Measurements from ENCODE around the gene KRT71. TPM values are rescaled to one million over a fixed set of nuclear protein-coding genes. Genes with fewer than 3 reads are reported as not detected.

Gene KRT71
- total RNA-seq, 1 experiment from 2014 or later = not detected

DNA sequence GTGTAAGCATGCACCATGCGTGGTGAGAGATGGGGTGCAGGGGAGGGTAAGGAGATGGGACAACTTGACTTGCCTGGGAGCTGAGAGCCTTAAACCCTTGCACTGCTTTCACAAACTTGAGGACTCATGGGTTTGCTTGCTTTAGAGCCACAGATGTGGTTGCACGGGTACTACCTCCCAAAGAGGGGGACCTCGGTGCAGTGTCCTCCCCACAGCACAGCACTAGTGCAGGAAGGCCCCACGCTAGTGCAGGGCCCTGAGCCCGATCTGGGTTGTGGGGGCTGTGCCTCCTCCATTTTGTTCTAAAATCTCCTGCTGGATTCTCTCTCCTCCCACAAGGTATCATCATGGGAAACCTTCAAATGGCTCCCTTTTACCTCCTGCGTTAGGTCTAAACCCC lies 37.1 kb upstream of the KRT71 start:
- H3K27me3 ChIP-seq (ENCODE audit: control insufficient read depth, insufficient read depth, low read length) = no peaks in the 10 kb centered on the region; the same call in 1 of the 2 replicates
- H3K27ac ChIP-seq (ENCODE audit: low read length) = no peak overlapping the region
- DNase-seq (ENCODE audit: low read depth, low spot score) (no peak), ATAC-seq (no peak)
- ChIA-PET POLR2A (no interaction called here), CTCF (interaction anchor here (1.2 kb wide), 1 partner anchor 288 kb away, joined by 3 read pairs; no protein-coding TSS in a partner anchor)
- BruUV-seq (replicated peaks) = no TSS peak
- no peaks in the 10 kb centered on the region for H3K36me3 ChIP-seq (ENCODE audit: control insufficient read depth, insufficient read depth, low read length)
- H3K4me3 ChIP-seq (ENCODE audit: low read depth in 2 of 2, low read length in 2 of 2) = no peak overlapping the region
- intact Hi-C loops (cut with micrococcal nuclease; ENCODE audit: unreplicated experiment) (no loop called here), in situ Hi-C loops (cut with HindIII; ENCODE audit: low pct_unique_long_range_greater_than_20kb, low sequenced_read_pairs) (no loop called here)
- no peaks in the 10 kb centered on the region for H3K9me3 ChIP-seq (ENCODE audit: control insufficient read depth, insufficient read depth, low read depth, low read length)
- TF ChIP-seq SIN3A (IDR thresholded peaks at IDR 0.05; ENCODE audit: borderline replicate concordance, insufficient read depth, low read depth, low read length) (no peak), TCF7L2 (IDR thresholded peaks at IDR 0.05; ENCODE audit: low read depth, low read length) (no peak), POLR2AphosphoS5 (IDR thresholded peaks at IDR 0.05; ENCODE audit: low read depth, low read length) (no peak)
- TF ChIP-seq, protein P1, sequence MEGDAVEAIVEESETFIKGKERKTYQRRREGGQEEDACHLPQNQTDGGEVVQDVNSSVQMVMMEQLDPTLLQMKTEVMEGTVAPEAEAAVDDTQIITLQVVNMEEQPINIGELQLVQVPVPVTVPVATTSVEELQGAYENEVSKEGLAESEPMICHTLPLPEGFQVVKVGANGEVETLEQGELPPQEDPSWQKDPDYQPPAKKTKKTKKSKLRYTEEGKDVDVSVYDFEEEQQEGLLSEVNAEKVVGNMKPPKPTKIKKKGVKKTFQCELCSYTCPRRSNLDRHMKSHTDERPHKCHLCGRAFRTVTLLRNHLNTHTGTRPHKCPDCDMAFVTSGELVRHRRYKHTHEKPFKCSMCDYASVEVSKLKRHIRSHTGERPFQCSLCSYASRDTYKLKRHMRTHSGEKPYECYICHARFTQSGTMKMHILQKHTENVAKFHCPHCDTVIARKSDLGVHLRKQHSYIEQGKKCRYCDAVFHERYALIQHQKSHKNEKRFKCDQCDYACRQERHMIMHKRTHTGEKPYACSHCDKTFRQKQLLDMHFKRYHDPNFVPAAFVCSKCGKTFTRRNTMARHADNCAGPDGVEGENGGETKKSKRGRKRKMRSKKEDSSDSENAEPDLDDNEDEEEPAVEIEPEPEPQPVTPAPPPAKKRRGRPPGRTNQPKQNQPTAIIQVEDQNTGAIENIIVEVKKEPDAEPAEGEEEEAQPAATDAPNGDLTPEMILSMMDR (IDR thresholded peaks at IDR 0.05) = no peak
- TF ChIP-seq, protein P2, sequence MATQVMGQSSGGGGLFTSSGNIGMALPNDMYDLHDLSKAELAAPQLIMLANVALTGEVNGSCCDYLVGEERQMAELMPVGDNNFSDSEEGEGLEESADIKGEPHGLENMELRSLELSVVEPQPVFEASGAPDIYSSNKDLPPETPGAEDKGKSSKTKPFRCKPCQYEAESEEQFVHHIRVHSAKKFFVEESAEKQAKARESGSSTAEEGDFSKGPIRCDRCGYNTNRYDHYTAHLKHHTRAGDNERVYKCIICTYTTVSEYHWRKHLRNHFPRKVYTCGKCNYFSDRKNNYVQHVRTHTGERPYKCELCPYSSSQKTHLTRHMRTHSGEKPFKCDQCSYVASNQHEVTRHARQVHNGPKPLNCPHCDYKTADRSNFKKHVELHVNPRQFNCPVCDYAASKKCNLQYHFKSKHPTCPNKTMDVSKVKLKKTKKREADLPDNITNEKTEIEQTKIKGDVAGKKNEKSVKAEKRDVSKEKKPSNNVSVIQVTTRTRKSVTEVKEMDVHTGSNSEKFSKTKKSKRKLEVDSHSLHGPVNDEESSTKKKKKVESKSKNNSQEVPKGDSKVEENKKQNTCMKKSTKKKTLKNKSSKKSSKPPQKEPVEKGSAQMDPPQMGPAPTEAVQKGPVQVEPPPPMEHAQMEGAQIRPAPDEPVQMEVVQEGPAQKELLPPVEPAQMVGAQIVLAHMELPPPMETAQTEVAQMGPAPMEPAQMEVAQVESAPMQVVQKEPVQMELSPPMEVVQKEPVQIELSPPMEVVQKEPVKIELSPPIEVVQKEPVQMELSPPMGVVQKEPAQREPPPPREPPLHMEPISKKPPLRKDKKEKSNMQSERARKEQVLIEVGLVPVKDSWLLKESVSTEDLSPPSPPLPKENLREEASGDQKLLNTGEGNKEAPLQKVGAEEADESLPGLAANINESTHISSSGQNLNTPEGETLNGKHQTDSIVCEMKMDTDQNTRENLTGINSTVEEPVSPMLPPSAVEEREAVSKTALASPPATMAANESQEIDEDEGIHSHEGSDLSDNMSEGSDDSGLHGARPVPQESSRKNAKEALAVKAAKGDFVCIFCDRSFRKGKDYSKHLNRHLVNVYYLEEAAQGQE (IDR thresholded peaks at IDR 0.05; ENCODE audit: insufficient read depth in 1 of 2, low read depth in 2 of 2, low read length in 1 of 2) = no peak
- no peaks in the 10 kb centered on the region for H3K4me1 ChIP-seq (ENCODE audit: control insufficient read depth, insufficient read depth, low read length)

DNA sequence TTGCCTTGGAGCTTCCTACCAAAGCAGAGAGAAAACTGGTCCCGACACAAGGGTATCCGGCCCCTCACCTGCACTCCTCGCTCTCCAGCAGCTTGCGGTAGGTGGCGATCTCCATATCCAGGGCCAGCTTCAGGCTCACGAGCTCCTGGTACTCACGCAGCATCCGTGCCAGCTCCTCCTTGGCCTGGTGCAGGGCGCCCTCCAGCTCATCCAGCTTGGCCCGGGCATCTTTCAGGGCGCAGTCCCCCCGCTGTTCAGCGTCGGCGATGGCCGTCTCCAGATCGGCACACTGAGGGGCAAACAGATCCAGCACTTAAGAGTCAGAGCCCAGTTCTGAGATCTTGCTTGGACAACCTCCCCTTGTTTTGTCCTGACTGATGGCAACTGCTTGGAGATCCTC lies 34.6 kb upstream of the KRT71 start:
- POLR2A ChIA-PET = no interaction called here
- DNase-seq (ENCODE audit: low read depth, low spot score) (no peak), ATAC-seq (no peak)
- TF ChIP-seq POLR2AphosphoS5 (IDR thresholded peaks at IDR 0.05; ENCODE audit: low read depth, low read length) (no peak), TCF7L2 (IDR thresholded peaks at IDR 0.05; ENCODE audit: low read depth, low read length) (no peak), SIN3A (IDR thresholded peaks at IDR 0.05; ENCODE audit: borderline replicate concordance, insufficient read depth, low read depth, low read length) (no peak)
- TF ChIP-seq, protein P1 (IDR thresholded peaks at IDR 0.05) = no peak
- TF ChIP-seq, protein P2 (IDR thresholded peaks at IDR 0.05; ENCODE audit: insufficient read depth in 1 of 2, low read depth in 2 of 2, low read length in 1 of 2) = no peak
- Histone ChIP-seq H3K27ac (ENCODE audit: low read length) (no peak overlapping the region), H3K4me1 (ENCODE audit: control insufficient read depth, insufficient read depth, low read length) (no peaks in the 10 kb centered on the region), H3K9me3 (ENCODE audit: control insufficient read depth, insufficient read depth, low read depth, low read length) (no peaks in the 10 kb centered on the region), H3K27me3 (ENCODE audit: control insufficient read depth, insufficient read depth, low read length) (peaks cover 2% of the 10 kb centered on the region; the same call in 1 of the 2 replicates), H3K36me3 (ENCODE audit: control insufficient read depth, insufficient read depth, low read length) (no peaks in the 10 kb centered on the region), H3K4me3 (ENCODE audit: low read depth in 2 of 2, low read length in 2 of 2) (no peak overlapping the region)
- BruUV-seq (replicated peaks) = no TSS peak
- CTCF ChIA-PET = no interaction called here
- intact Hi-C loops (cut with micrococcal nuclease; ENCODE audit: unreplicated experiment) (loop anchor here (10.0 kb wide), 1 partner anchor 443 kb away; no protein-coding TSS in a partner anchor), in situ Hi-C loops (cut with HindIII; ENCODE audit: low pct_unique_long_range_greater_than_20kb, low sequenced_read_pairs) (no loop called here)

Measured in Panc1 (cell line).